Left lung (tissue), 10 donors: Measurements from ENCODE around the gene NF2. TPM values are rescaled to one million over a fixed set of nuclear protein-coding genes. Genes with fewer than 3 reads are reported as not detected.

ENCODE experiments used
- ATAC-seq: fragments of 200-7000 bp; cut with Tn5 transposase; one replicate; pipeline ENCODE4 v1.9.1; 2020; ENCODE audit warnings: moderate library complexity
- DNase-seq, 4 donors: peaks; one replicate each; pipeline ENCODE4 v3.0.0-alpha.2; 2013 to 2020
- H3K27ac ChIP-seq, 2 donors: fragments of 200-600 bp; sonication (generic) in 1 of 2; one replicate each; pipeline versions ENCODE4 v1.5.0 to v1.8.0; 2020 to 2021
- H3K27me3 ChIP-seq, 2 donors: fragments of 200-600 bp; sonication (generic) in 1 of 2; one replicate each; pipeline versions ENCODE4 v1.5.0 to v1.8.0; 2020 to 2021
- H3K36me3 ChIP-seq, 2 donors: fragments of 200-600 bp; sonication (generic) in 1 of 2; one replicate each; pipeline versions ENCODE4 v1.5.0 to v1.8.0; 2020 to 2021
- H3K4me1 ChIP-seq, 2 donors: fragments of 200-600 bp; one replicate each; pipeline ENCODE4 v1.8.0; 2021
- H3K4me3 ChIP-seq, 2 donors: fragments of 200-600 bp; sonication (generic) in 1 of 2; one replicate each; pipeline versions ENCODE4 v1.5.0 to v1.8.0; 2020 to 2021; ENCODE audit warnings: mild to moderate bottlenecking in 1 of 2
- H3K9me3 ChIP-seq, 2 donors: fragments of 200-600 bp; sonication (generic) in 1 of 2; one replicate each; pipeline versions ENCODE4 v1.5.0 to v1.8.0; 2020 to 2021
- CTCF ChIP-seq, 2 donors: fragments of 200-600 bp; sonication (generic) in 1 of 2; IDR thresholded peaks; one replicate each; pipeline versions ENCODE4 v1.5.0 to v1.8.0; 2021; ENCODE audit warnings: antibody characterized with exemption in 2 of 2
- intact Hi-C, 2 donors: fragments of 100-400 bp; cut with DNase I; formaldehyde crosslinking; loops; one replicate each; pipeline versions ENCODE4 v1.11.2 to v1.14.2; 2022
- polyA plus RNA-seq, 6 donors: library from polyadenylated mRNA; unstranded; fragments of 120-200 nt; gene quantifications; one replicate each; pipeline ENCODE4 v1.2.1, GENCODE V29; 2013; ENCODE audit not compliant: insufficient read length in 6 of 6
- total RNA-seq, 2 donors: library from RNA; stranded (reverse); fragmentation: NEBNext Ultra II Directional; extraction: Animal tissue kit (Norgen Biotek cat#: 25700); gene quantifications; one replicate each; pipeline ENCODE4 v1.2.1, GENCODE V29; 2021
- donor health status: DM: no; HTN: yes; CAD: no.
- donor health status: DM: no; HTN: no; CAD: no.

The NF2 gene
- total and polyA plus RNA-seq, 8 donors, result 20.1 to 65.3 (median 23.4) TPM

GRCh38 chr22:29654420-29654819, 51.0 kb downstream of the NF2 start:
- Histone ChIP-seq H3K9me3 (no peaks in the 10 kb centered on the region), H3K4me1 (peaks cover 6 to 16% of the 10 kb centered on the region in 2 donors), H3K4me3 (no peak overlapping the region), H3K36me3 (peaks cover 0 to 35% of the 10 kb centered on the region in 2 donors), H3K27me3 (no peaks in the 10 kb centered on the region), H3K27ac (no peak overlapping the region)
- no peak for TF ChIP-seq CTCF (IDR thresholded peaks at IDR 0.05)
- intact Hi-C loops, result no loop called here
- DNase-seq (no peak), ATAC-seq (no peak)

- intact Hi-C loops, result no loop called here
- H3K4me1 ChIP-seq, result peaks cover 6 to 20% of the 10 kb centered on the region in 2 donors
- ATAC-seq, result no peak
- no peak for DNase-seq
- H3K27ac ChIP-seq, result no peak overlapping the region
- peaks cover 0 to 36% of the 10 kb centered on the region in 2 donors for H3K36me3 ChIP-seq
- no peak for TF ChIP-seq CTCF (IDR thresholded peaks at IDR 0.05)
- no peak overlapping the region for H3K4me3 ChIP-seq
- no peaks in the 10 kb centered on the region for H3K9me3 ChIP-seq
- H3K27me3 ChIP-seq, result no peaks in the 10 kb centered on the region
Measured at GRCh38 chr22:29654882-29655281, 51.4 kb downstream of the NF2 start.

- ATAC-seq (peak; percentile 82), DNase-seq (peak in 1 of 4 donors; percentile 2)
- peak overlapping the region in 1 of 2 donors; percentile 50 for H3K27ac ChIP-seq
- H3K4me3 ChIP-seq, result no peak overlapping the region
- H3K9me3 ChIP-seq, result no peaks in the 10 kb centered on the region
- TF ChIP-seq CTCF (IDR thresholded peaks at IDR 0.05), result no peak
- intact Hi-C loops, result no loop called here
- H3K27me3 ChIP-seq, result no peaks in the 10 kb centered on the region
- H3K4me1 ChIP-seq, result peaks cover 6 to 20% of the 10 kb centered on the region in 2 donors
- H3K36me3 ChIP-seq, result peaks cover 0 to 62% of the 10 kb centered on the region in 2 donors
Measured at GRCh38 chr22:29658176-29658575, 54.7 kb downstream of the NF2 start.

GRCh38 chr22:29660021-29660420, 56.6 kb downstream of the NF2 start:
- no peak for TF ChIP-seq CTCF (IDR thresholded peaks at IDR 0.05)
- Histone ChIP-seq H3K4me3 (no peak overlapping the region), H3K27ac (no peak overlapping the region), H3K9me3 (no peaks in the 10 kb centered on the region), H3K27me3 (no peaks in the 10 kb centered on the region), H3K36me3 (peaks cover 0 to 69% of the 10 kb centered on the region in 2 donors), H3K4me1 (peaks cover 6 to 20% of the 10 kb centered on the region in 2 donors)
- DNase-seq (no peak), ATAC-seq (no peak)
- intact Hi-C loops, result no loop called here

GRCh38 chr22:29661336-29661735, 57.9 kb downstream of the NF2 start:
- H3K27ac ChIP-seq, result no peak overlapping the region
- no peak overlapping the region for H3K4me3 ChIP-seq
- peaks cover 0 to 70% of the 10 kb centered on the region in 2 donors for H3K36me3 ChIP-seq
- no peak for ATAC-seq
- H3K27me3 ChIP-seq, result no peaks in the 10 kb centered on the region
- no peak for DNase-seq
- peaks cover 6 to 20% of the 10 kb centered on the region in 2 donors for H3K4me1 ChIP-seq
- H3K9me3 ChIP-seq, result no peaks in the 10 kb centered on the region
- no peak for TF ChIP-seq CTCF (IDR thresholded peaks at IDR 0.05)
- intact Hi-C loops, result no loop called here
